GM21825 (cell line): ENCODE results near the gene IRF2.
"Not testable (repeated sequence)": the region's sequence is repeated elsewhere in the genome, so short reads cannot be mapped to it uniquely, and the experiment has no call there.

Experiments used
- ATAC-seq: cut with Tn5 transposase; IDR thresholded peaks from one replicate; pipeline ENCODE4 v1.9.1; 2021; ENCODE audit warnings: mild to moderate bottlenecking, moderate library complexity; ENCODE audit not compliant: unreplicated experiment

IRF2 gene

DNA sequence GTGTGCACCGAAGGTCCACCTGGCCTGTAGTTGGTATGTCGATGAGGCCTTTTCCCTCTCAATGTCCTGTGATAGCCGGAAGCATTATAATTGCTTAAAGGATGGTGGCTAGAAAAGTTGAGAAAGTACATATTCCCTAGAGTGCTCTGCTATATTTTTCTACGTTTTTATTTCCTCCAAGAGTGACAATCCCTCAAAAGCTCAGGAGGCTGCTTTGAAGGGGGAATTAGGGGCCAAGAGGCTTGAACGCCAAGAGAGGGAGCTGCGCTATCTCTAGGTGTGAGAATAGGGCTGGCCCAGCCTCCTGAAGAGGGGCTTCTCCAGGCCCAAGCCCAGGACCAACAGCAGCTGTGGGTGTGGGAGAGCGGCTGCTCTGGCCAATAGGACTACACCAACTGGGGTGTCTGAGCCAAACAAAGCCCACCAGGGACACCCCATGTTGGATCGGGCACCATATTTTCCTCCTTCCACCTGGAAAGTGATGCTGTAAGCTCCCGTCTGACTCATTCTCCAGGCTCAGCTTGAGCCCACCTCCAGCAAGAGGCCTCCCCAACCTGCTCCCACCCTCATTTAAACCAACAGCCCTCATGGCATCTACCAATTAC lies 124.0 kb downstream of the IRF2 start:
- no peak for ATAC-seq

GRCh38 chr4:184349283-184350039 lies 124.9 kb downstream of the IRF2 start:
- ATAC-seq, result no peak

DNA sequence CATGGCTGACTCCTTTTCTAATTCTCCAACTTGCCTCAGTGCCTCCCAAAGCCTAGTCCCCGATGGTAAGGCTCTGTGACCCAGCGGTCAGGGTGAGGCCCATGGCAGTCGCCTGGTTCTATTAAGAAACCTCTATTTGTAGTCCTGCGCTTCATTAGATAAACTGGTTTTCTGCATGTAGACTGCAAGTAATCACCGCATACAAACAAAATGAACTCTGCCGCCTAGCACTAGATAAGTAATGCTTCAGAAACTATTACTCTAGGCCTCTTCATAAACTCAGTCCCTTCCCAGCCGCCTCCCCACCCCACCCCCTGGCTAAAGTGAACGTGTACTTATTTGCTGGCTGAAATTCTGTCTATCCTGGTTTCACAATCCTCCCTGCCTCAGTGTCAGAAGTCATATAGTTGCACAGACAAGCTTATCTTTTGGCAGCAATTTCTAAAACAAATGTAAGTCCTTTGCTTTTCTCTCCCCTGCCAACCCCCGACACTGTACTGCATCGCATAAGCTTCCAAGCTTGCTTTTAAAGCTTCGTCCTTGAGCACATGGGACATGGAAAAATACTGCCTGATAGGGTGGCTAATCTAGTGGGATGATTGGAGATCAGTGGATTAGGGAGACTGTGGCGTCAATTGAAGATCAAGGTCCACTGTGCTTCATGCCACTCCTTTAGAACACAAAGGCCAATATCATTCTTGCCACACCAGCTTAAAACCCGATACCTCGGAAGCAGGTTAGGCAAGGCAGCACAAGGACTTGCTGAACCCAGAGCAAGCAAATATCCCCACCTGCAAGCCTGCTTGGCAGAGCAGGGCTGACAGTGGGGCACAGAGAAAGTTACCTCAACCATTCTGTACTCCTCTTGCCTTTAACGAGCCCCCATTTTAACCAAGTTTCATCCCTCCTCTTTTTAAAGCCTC lies 125.8 kb downstream of the IRF2 start:
- no peak for ATAC-seq

DNA sequence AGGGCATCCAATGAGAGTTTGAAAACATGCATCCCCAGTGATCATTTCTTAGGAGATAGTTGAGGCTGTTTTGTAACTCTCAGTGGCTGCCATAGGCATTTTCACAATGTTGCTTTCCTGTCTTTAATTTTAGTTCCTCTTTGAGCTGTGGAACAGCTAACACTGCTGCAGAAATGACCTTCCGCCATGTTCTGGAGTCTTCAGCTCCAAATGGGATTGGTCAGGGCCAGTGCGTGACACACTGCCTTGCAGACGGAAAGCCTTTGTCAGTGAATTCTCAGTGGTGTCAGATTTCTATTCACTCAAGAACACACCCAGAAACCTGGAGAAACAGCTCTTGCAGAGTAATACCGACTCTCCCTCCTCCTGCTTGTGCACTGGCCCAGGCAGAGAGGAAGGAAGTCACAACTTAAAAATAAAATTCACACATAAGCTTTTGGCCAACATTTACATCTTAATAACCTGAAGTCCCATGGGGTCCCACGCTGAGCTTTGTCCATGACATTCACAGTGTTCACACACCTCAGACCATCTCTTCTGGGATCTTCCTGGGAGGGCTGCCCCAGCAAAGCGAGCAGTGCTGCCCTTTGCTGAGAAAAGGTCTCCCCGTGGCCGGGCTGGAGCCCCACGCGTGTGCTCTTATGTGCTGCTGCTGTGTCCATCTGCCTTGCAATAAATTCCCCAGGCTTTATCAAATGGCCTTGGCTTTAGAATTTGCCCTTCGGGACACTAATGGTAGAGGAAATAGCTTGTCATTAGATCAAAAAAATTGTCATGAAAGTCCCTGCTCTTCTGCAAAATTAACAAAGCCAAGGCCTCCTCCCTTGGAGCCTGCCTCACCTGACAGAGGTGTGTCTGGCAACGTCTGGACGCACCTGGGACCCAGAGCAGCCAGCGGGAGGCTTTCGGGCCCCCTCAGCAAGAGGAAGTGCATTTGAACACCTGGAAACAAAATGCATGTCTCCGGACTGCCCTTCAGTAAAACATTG lies 126.8 kb downstream of the IRF2 start:
- ATAC-seq, result peak; percentile 65

DNA sequence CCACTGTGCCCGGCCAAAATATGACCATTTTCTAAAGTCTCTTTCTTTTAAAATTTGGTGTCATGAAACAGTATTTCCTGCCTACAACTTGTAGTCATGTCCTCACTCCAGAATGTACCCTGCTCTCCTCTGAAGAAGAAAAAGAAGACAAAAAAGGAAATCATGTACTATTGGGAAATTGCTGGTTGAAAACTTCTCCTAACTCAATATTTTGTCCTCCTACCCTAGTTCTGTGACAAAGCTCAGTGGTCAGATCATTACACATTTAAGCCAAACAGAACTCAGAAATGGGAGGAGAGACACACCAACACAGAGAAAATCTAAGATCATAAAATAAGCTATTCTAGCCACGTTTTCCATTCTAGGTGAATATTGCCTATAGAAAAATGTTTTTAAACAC lies 127.7 kb downstream of the IRF2 start:
- no peak for ATAC-seq

GRCh38 chr4:184346273-184346672 lies 128.1 kb downstream of the IRF2 start:
- ATAC-seq, result not testable (repeated sequence)

DNA sequence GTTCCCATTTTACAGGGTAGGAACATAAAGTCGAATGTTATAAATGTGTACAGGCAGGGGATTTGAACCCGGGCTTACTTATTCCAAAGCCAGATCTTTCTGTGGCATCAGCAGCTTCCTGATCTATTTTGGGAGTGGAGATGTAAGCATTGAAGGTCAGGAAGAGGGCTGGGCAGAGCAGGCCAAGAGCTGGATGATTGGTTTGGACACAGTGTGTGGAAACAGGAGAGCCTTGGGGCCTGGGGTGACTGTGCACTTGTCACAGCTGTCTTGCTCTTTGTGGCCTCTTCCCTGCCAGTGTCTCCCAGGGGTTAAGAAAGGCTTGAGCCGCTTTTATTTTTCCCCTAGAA lies 128.8 kb downstream of the IRF2 start:
- ATAC-seq, result no peak

DNA sequence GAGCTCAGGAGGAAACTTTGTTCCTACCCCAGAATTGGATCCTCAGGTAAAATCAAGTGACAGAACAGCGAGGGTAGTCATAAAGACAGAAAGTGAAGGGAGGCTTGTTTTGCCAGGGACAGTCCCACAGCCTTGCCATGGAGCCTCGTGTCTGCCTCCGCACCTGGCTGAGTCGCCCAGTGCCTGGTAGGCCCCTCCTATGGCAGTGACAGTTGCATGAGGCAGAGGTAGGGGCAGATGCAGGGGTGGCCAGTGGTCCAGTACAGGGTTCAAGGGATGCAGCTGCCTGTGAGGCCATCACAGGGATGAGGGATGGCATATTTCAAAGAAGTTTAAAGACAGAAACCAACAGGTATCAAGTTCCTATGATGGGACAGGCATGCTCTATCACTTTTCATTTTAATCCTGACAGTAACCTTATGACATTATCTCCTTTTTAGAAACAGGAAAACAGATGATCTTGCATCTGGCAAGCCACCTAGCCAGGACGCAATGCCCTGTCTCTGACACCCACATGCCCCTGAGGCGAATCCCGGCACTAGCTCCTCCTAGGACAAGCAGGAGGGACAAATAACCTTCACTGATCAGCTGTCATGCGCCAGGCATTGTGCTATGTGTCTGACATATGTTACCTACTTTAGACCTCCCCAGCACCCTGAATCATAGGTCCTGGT lies 129.3 kb downstream of the IRF2 start:
- no peak for ATAC-seq

DNA sequence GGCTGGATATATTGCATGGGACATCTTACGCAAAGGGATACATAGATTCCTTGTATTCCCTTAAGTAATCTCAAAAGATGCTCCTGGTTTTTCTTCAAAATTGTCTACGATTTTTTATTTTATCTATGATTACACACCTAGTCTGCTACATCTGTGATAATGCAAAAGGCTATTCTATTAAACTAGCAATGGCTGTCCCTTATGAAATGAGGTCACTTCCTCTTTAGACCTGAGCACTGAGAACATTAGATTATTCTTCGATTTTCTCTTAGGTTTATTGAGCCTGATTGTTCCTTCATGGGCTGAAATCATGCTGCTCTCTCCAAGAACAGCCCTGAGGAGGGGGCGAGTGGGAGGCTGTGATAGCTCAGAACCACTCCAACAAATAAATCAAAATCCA lies 129.9 kb downstream of the IRF2 start:
- ATAC-seq, result no peak

- ATAC-seq, result peak; percentile 46
Measured at GRCh38 chr4:184343502-184344177, 130.7 kb downstream of the IRF2 start.

DNA sequence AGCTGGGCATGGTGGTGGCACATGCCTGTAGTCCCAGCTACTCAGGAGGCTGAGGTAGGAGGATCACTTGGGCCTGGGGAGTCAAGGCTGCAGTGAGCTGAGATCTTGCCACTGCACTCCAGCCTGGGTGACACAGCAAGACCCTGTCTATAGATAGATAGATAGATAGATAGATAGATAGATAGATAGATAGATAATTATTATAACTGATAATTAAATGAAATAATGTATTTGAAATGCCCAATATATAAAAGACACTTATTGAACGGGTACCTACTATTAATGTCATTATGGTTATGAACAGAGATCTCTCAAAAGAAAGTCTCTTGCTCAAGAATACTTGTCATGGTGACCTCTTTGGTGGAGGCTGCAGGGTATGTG lies 131.5 kb downstream of the IRF2 start:
- not testable (repeated sequence) for ATAC-seq

DNA sequence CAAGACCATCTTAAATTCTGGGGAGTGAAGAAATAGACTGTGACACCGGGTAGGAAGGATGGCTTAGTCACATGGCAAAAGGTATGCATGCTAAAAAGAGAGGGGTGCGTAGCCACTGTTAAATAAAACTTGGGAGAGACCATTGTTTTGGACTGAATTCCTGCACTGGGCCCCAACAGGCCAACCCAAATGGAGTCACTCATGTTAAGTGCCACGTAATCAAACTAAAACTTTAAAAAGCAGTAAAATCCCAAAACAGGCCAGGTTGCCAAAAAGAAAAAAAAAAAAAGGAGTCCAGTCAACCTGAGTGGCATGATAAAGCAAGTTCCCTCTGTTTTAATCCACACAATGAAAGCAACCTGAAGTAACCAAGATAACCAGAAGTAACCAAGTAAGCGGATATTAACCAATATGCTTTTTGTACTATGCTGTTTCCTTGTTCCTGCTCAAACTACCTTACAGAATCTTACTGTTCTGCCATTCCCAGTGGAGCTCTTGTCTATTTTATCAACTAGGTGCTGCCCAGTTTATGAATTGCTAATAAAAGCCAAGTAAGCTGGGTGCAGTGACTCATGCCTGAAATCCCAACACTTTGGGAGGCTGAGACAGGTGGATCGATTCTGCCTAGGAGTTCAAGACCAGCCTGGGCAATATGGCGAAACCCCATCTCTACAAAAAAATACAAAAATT lies 132.0 kb downstream of the IRF2 start:
- ATAC-seq, result no peak

DNA sequence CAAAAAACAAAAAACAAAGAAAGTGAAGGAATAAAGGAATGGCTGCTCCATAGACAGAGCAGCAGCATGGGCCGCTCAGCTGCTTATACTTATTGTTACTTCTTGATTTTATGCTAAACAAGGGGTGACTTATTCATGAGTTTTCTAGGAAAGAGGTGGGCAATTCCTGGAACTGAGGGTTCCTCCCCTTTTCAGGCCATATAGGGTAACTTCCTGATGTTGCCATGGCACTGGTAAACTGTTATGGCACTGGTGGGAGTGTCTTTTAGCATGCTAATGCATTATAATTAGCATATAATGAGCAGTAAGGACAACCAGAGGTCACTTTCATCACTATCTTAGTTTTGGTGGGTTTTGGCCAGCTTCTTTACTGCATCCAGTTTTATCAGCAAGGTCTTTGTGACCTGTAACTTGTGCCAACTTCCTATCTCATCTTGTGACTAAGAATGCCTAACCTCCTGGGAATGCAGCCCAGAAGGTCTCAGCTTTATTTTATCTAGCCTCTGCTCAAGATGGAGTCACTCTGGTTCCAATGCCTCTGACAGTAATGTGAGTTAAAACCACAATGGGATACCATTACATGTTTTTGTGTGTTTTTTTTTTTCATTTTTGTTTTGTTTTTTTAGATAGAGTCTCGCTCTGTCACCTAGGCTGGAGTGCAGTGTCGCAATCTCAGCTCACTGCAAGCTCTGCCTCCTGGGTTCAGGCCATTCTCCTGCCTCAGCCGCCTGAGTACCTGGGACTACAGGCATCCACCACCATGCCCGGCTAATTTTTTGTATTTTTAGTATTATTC lies 134.8 kb downstream of the IRF2 start:
- ATAC-seq, result not testable (repeated sequence)

DNA sequence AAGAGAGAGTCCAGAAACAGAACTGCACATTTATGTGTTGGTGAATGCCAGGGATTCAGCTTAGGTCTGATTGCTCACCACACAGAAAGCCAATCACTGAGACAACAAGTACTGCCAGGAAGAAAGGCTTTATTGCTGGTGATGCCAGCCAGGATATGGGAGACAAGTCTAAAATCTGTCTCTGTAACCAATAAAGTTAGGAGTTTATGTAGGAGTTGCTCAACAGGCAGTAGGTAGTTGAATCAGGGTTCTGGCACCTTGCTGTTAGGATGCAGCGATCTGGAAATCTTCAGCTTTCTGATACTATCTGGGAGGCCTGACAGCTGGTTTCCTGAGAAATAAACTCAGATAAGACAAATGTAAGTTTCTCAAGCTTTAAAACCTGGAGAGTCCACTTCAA lies 136.4 kb downstream of the IRF2 start:
- ATAC-seq, result no peak
